ENCODE measurements around the gene GRIK4. TPM values are rescaled to one million over a fixed set of nuclear protein-coding genes. Genes with fewer than 3 reads are reported as not detected.

Gene GRIK4
- total RNA-seq, 1 experiment from 2014 or later, result not detected

GRCh38 chr11:120547811-120548681, 36.5 kb downstream of the GRIK4 start:
- DNase-seq (ENCODE audit: low spot score), result peak; percentile 88

- no peak for DNase-seq (ENCODE audit: low spot score)
These were observed 37.2 kb downstream of the GRIK4 start for GRCh38 chr11:120548682-120549209.

- DNase-seq (ENCODE audit: low spot score), result no peak
These were observed 37.8 kb downstream of the GRIK4 start for GRCh38 chr11:120549346-120549745.

- DNase-seq (ENCODE audit: low spot score), result no peak
These were observed 38.5 kb downstream of the GRIK4 start for GRCh38 chr11:120550007-120550406.

- no peak for DNase-seq (ENCODE audit: low spot score)
These were observed 39.6 kb downstream of the GRIK4 start for GRCh38 chr11:120551191-120551590.

GRCh38 chr11:120554766-120555432, 43.4 kb downstream of the GRIK4 start:
- no peak for DNase-seq (ENCODE audit: low spot score)

GRCh38 chr11:120555433-120555773, 43.9 kb downstream of the GRIK4 start:
- no peak for DNase-seq (ENCODE audit: low spot score)

- DNase-seq (ENCODE audit: low spot score), result no peak
These were observed 45.2 kb downstream of the GRIK4 start for GRCh38 chr11:120556797-120557196.

GRCh38 chr11:120558744-120559431, 47.3 kb downstream of the GRIK4 start:
- DNase-seq (ENCODE audit: low spot score), result no peak

GRCh38 chr11:120561286-120561685, 49.7 kb downstream of the GRIK4 start:
- DNase-seq (ENCODE audit: low spot score), result no peak

GRCh38 chr11:120562806-120563425, 51.4 kb downstream of the GRIK4 start:
- DNase-seq (ENCODE audit: low spot score), result peak; percentile 21

GRCh38 chr11:120563703-120564572, 52.4 kb downstream of the GRIK4 start:
- no peak for DNase-seq (ENCODE audit: low spot score)

GRCh38 chr11:120564573-120565311, 53.2 kb downstream of the GRIK4 start:
- DNase-seq (ENCODE audit: low spot score), result no peak

- DNase-seq (ENCODE audit: low spot score), result no peak
These were observed 54.1 kb downstream of the GRIK4 start for GRCh38 chr11:120565466-120566155.

- no peak for DNase-seq (ENCODE audit: low spot score)
These were observed 54.6 kb downstream of the GRIK4 start for GRCh38 chr11:120566176-120566575.

- DNase-seq (ENCODE audit: low spot score), result no peak
These were observed 57.2 kb downstream of the GRIK4 start for GRCh38 chr11:120568572-120569307.

- DNase-seq (ENCODE audit: low spot score), result no peak
These were observed 58.3 kb downstream of the GRIK4 start for GRCh38 chr11:120569861-120570260.

- no peak for DNase-seq (ENCODE audit: low spot score)
These were observed 59.9 kb downstream of the GRIK4 start for GRCh38 chr11:120571476-120571875.
